ENCODE results near the gene SEMA4F. TPM values are rescaled to one million over a fixed set of nuclear protein-coding genes. Genes with fewer than 3 reads are reported as not detected.

Gene SEMA4F
- total and polyA plus RNA-seq, 8 donors = 0.46 to 65.3 (median 3.3) TPM

DNA sequence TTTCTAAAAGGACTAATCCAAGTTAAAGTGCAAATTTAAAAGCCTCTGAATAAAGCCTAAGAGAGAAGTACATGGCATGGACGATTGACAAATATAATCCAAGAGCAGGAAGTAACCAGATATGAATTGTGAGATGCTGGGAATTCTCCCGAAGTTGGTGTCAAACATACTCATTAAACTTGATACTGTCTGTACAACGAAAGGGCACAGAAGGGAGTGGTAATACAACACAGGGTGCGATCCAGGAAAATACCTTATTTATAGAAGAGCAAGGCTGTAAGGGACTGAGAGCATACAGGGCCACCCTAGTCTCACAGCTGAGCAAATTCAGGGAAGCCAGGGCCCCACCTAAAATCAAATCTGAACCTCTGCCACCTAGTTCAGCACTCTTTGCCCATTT is 41.6 kb downstream of the SEMA4F start:
- intact Hi-C loops (cut with DNase I; ENCODE audit: low total_unique reads) = no loop called here
- 40 to 60% (median 51%) methylated on average over 4 of the region's 4 CpGs for WGBS, 5 donors
- no peak overlapping the region for H3K4me3 ChIP-seq
- H3K27me3 ChIP-seq = peaks cover 0 to 5% (median 0%) of the 10 kb centered on the region in 3 donors
- H3K4me1 ChIP-seq = peaks cover 0 to 15% (median 0%) of the 10 kb centered on the region in 4 donors
- DNase-seq = no peak
- H3K36me3 ChIP-seq = no peaks in the 10 kb centered on the region
- H3K27ac ChIP-seq = no peak overlapping the region
- no peaks in the 10 kb centered on the region for H3K9me3 ChIP-seq
- no peak for TF ChIP-seq EP300 (IDR thresholded peaks at IDR 0.05)
- TF ChIP-seq, protein P1, sequence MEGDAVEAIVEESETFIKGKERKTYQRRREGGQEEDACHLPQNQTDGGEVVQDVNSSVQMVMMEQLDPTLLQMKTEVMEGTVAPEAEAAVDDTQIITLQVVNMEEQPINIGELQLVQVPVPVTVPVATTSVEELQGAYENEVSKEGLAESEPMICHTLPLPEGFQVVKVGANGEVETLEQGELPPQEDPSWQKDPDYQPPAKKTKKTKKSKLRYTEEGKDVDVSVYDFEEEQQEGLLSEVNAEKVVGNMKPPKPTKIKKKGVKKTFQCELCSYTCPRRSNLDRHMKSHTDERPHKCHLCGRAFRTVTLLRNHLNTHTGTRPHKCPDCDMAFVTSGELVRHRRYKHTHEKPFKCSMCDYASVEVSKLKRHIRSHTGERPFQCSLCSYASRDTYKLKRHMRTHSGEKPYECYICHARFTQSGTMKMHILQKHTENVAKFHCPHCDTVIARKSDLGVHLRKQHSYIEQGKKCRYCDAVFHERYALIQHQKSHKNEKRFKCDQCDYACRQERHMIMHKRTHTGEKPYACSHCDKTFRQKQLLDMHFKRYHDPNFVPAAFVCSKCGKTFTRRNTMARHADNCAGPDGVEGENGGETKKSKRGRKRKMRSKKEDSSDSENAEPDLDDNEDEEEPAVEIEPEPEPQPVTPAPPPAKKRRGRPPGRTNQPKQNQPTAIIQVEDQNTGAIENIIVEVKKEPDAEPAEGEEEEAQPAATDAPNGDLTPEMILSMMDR (IDR thresholded peaks at IDR 0.05) = no peak
- TF ChIP-seq POLR2A (IDR thresholded peaks at IDR 0.05) = no peak
- no peak for TF ChIP-seq POLR2AphosphoS5 (IDR thresholded peaks at IDR 0.05)

DNA sequence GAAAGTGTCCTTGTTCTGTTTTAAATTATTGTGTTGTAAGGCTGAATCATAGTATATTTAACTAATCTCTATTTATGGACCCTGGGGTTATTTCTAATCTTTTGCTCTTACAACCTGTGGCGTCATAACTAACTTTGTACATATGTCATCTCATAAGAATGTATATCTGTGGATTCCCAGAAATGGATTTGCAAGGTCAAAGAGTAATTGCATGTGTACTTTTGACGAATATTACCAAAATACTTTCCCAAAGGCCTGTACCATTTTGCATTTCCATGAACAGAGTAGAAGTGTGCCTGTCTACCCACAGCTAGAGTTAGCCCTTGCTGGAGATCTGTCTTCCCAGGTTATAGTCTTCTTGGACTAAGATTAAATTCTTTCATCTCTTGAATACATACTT is 42.8 kb downstream of the SEMA4F start:
- Histone ChIP-seq H3K9me3 (no peaks in the 10 kb centered on the region), H3K27me3 (peaks cover 0 to 5% (median 0%) of the 10 kb centered on the region in 3 donors), H3K36me3 (no peaks in the 10 kb centered on the region), H3K4me1 (peaks cover 0 to 15% (median 0%) of the 10 kb centered on the region in 4 donors), H3K4me3 (no peak overlapping the region), H3K27ac (no peak overlapping the region)
- WGBS, 5 donors = 58 to 72% (median 63%) methylated on average over 2 of the region's 2 CpGs
- DNase-seq = no peak
- intact Hi-C loops (cut with DNase I; ENCODE audit: low total_unique reads) = no loop called here
- TF ChIP-seq EP300 (IDR thresholded peaks at IDR 0.05) (no peak), POLR2AphosphoS5 (IDR thresholded peaks at IDR 0.05) (no peak), POLR2A (IDR thresholded peaks at IDR 0.05) (no peak)
- TF ChIP-seq, protein P1 (IDR thresholded peaks at IDR 0.05) = no peak

DNA sequence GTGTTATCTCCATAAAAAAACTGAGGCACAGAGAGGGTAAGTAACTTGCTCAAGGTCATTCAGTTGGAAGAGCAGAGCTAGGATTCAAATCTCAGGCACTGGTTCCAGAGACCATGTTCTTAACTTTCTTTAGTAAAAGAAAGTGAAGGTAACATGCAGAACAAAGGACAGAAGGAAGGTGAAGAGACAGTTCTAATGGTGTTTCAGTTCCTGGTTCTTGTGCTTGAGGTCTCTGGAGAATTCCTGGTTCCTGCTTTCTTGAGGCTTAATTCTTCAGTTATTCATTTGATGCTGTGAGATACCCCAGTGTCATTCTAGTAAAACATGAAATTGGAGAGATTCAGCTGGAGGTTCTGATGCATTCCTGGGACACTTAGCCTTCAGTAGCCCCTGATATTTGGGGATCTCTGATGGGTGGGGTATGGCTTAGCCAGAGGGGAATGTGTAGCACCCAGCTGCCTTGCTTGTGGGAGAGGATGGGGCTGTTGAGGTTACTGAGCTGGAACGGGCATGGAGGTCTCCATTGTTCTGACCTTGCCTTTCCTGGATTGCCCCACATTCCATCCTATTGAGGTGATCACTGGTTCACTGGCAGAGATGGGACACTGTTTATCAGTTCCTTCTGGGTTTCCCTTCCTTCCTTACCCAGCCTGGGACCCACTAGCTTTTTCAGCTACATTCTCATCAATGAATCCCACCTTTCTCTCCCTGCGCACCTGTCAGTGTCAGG is 46.8 kb downstream of the SEMA4F start:
- peaks cover 0 to 5% (median 0%) of the 10 kb centered on the region in 3 donors for H3K27me3 ChIP-seq
- no peak for TF ChIP-seq POLR2A (IDR thresholded peaks at IDR 0.05)
- TF ChIP-seq POLR2AphosphoS5 (IDR thresholded peaks at IDR 0.05) = no peak
- TF ChIP-seq, protein P1 (IDR thresholded peaks at IDR 0.05) = no peak
- TF ChIP-seq EP300 (IDR thresholded peaks at IDR 0.05) = no peak
- intact Hi-C loops (cut with DNase I; ENCODE audit: low total_unique reads) = no loop called here
- no peaks in the 10 kb centered on the region for H3K4me1 ChIP-seq
- no peaks in the 10 kb centered on the region for H3K9me3 ChIP-seq
- no peak overlapping the region for H3K27ac ChIP-seq
- DNase-seq = no peak
- no peak overlapping the region for H3K4me3 ChIP-seq
- 70 to 86% (median 76%) methylated on average over 2 of the region's 2 CpGs for WGBS, 5 donors
- H3K36me3 ChIP-seq = no peaks in the 10 kb centered on the region

DNA sequence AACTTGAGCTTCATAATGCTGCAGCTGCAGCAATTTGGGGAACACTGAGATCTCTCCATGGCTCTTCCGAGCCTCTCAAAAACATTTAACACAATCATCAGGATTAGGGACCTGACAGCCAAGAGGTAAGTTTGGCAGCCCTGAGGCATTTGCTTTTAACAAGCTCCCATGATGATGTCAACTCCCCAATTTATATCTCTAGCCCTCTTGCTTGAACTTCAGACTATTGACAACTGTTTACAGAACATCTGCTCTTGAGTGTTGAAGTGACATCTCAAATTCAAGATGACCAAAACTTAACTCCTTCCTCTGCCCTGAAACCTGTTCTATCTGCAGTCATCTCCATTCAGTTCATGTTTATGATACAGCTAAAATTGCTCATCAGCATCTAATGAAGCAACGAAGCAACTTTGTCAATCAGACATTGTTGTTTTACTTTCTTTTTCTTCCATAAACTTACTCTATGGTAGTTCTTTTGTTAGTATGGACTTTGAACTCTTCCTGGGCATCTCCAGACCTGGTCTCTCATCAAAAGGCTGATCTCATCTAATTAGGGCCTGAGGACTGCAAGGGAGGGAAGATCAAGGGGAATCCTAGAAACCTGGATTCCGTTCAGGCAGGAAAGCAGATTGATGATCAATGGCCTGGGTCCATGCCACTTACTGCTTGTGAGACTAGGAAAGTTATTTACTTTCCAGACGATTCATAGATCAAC is 48.1 kb downstream of the SEMA4F start:
- WGBS, 5 donors = 64 to 76% (median 67%) methylated on average over 4 of the region's 4 CpGs
- no peak overlapping the region for H3K4me3 ChIP-seq
- intact Hi-C loops (cut with DNase I; ENCODE audit: low total_unique reads) = no loop called here
- H3K9me3 ChIP-seq = no peaks in the 10 kb centered on the region
- H3K4me1 ChIP-seq = no peaks in the 10 kb centered on the region
- H3K27me3 ChIP-seq = peaks cover 0 to 5% (median 0%) of the 10 kb centered on the region in 3 donors
- DNase-seq = no peak
- H3K36me3 ChIP-seq = no peaks in the 10 kb centered on the region
- H3K27ac ChIP-seq = no peak overlapping the region
- TF ChIP-seq POLR2AphosphoS5 (IDR thresholded peaks at IDR 0.05) (no peak), EP300 (IDR thresholded peaks at IDR 0.05) (no peak), POLR2A (IDR thresholded peaks at IDR 0.05) (no peak)
- TF ChIP-seq, protein P1 (IDR thresholded peaks at IDR 0.05) = no peak

Data from stomach (tissue), 9 donors.